CD14-positive monocyte (primary cell): Measurements from ENCODE around the gene WDR47. TPM values are rescaled to one million over a fixed set of nuclear protein-coding genes. Genes with fewer than 3 reads are reported as not detected.

Experiments
- DNase-seq, 3 donors: peaks; one replicate each; pipeline ENCODE4 v3.0.0-alpha.2; 2011 to 2022
- H2AFZ ChIP-seq: 2 replicates; pipeline ENCODE4 v1.6.0; 2012; ENCODE audit warnings: mild to moderate bottlenecking, low read depth, low read length, inconsistent platforms; ENCODE audit not compliant: insufficient read depth, poor library complexity, severe bottlenecking
- H3K27ac ChIP-seq, 2 donors: 1 replicate in 1 of 2; 2 replicates in 1 of 2; pipeline ENCODE4 v1.5.1; 2012 to 2013; ENCODE audit warnings: low read length in 2 of 2, control low read depth in 1 of 2, inconsistent platforms in 1 of 2, low read depth in 1 of 2, mild to moderate bottlenecking in 1 of 2
- H3K27me3 ChIP-seq, 2 donors: one replicate each; pipeline versions ENCODE4 v1.6.0 to v1.6.1; 2011 to 2013; ENCODE audit warnings: low read length in 2 of 2; ENCODE audit not compliant: control insufficient read depth in 2 of 2, insufficient read depth in 2 of 2
- H3K36me3 ChIP-seq, 2 donors: replicated peaks in 1 of 2; 1 replicate in 1 of 2; 2 replicates in 1 of 2; pipeline versions ENCODE4 v1.5.1 to v1.6.1; 2012 to 2013; ENCODE audit warnings: low read length in 2 of 2, control low read depth in 1 of 2, inconsistent platforms in 1 of 2, mild to moderate bottlenecking in 1 of 2; ENCODE audit not compliant: insufficient read depth in 2 of 2, control insufficient read depth in 1 of 2
- H3K4me1 ChIP-seq, 2 donors: 1 replicate in 1 of 2; 2 replicates in 1 of 2; pipeline versions ENCODE4 v1.5.1 to v1.6.1; 2012 to 2013; ENCODE audit warnings: low read length in 2 of 2, control low read depth in 1 of 2, inconsistent platforms in 1 of 2, mild to moderate bottlenecking in 1 of 2, moderate library complexity in 1 of 2; ENCODE audit not compliant: insufficient read depth in 2 of 2, control insufficient read depth in 1 of 2
- H3K4me2 ChIP-seq: replicated peaks from 2 replicates; pipeline ENCODE3; 2012; ENCODE audit warnings: low read length, moderate library complexity, mild to moderate bottlenecking; ENCODE audit not compliant: poor library complexity, severe bottlenecking; ENCODE audit errors: extremely low read depth
- H3K4me3 ChIP-seq, 3 experiments: fragments of 200-600 bp in 1 of 3; sonication (generic) in 1 of 3; replicated peaks in 1 of 3; 1 replicate in 2 of 3; 2 replicates in 1 of 3; pipeline ENCODE4 v1.5.1; 2011 to 2013; ENCODE audit warnings: low read length in 3 of 3, mild to moderate bottlenecking in 3 of 3, control low read depth in 2 of 3, low read depth in 2 of 3, inconsistent platforms in 1 of 3, moderate library complexity in 1 of 3
- H3K79me2 ChIP-seq: 2 replicates; pipeline ENCODE4 v1.6.0; 2012; ENCODE audit warnings: mild to moderate bottlenecking, control low read depth, inconsistent platforms, low read length, moderate library complexity; ENCODE audit not compliant: insufficient read depth
- H3K9ac ChIP-seq: 2 replicates; pipeline ENCODE4 v1.6.0; 2017; ENCODE audit warnings: low read length, mild to moderate bottlenecking; ENCODE audit not compliant: insufficient read depth, poor library complexity, severe bottlenecking
- H3K9me3 ChIP-seq, 2 donors: replicated peaks in 1 of 2; 1 replicate in 1 of 2; 2 replicates in 1 of 2; pipeline versions ENCODE4 v1.5.1 to v1.6.1; 2012 to 2013; ENCODE audit warnings: low read length in 2 of 2, control low read depth in 1 of 2; ENCODE audit not compliant: control insufficient read depth in 1 of 2, insufficient read depth in 1 of 2
- H4K20me1 ChIP-seq: 2 replicates; pipeline ENCODE4 v1.6.0; 2012; ENCODE audit warnings: mild to moderate bottlenecking, low read length, control low read depth, moderate library complexity; ENCODE audit not compliant: insufficient read depth
- H3K27ac Mint-ChIP-seq, 7 donors: one replicate each; pipeline ENCODE4 v1.8.0; 2020; ENCODE audit warnings: mild to moderate bottlenecking in 7 of 7, mixed read lengths in 7 of 7, moderate library complexity in 6 of 7, inconsistent platforms in 2 of 7
- H3K27me3 Mint-ChIP-seq, 3 donors: one replicate each; pipeline ENCODE4 v1.8.0; 2021 to 2022; ENCODE audit warnings: low read depth in 3 of 3, mild to moderate bottlenecking in 3 of 3, mixed read lengths in 3 of 3, moderate library complexity in 3 of 3, inconsistent platforms in 1 of 3
- H3K36me3 Mint-ChIP-seq, 2 donors: one replicate each; pipeline ENCODE4 v1.8.0; 2020; ENCODE audit warnings: mixed read lengths in 2 of 2, inconsistent platforms in 1 of 2, mild to moderate bottlenecking in 1 of 2
- H3K4me1 Mint-ChIP-seq: one replicate; pipeline ENCODE4 v1.8.0; 2020; ENCODE audit warnings: mild to moderate bottlenecking, mixed read lengths
- H3K4me3 Mint-ChIP-seq, 2 donors: one replicate each; pipeline ENCODE4 v1.8.0; 2020; ENCODE audit warnings: mild to moderate bottlenecking in 2 of 2, mixed read lengths in 2 of 2, moderate library complexity in 1 of 2
- H3K9me3 Mint-ChIP-seq, 7 donors: one replicate each; pipeline ENCODE4 v1.8.0; 2020 to 2022; ENCODE audit warnings: mixed read lengths in 7 of 7, mild to moderate bottlenecking in 6 of 7, moderate library complexity in 6 of 7, inconsistent platforms in 2 of 7
- CTCF ChIP-seq: fragments of 200-600 bp; IDR thresholded peaks from one replicate; pipeline ENCODE4 v1.8.0; 2022; ENCODE audit warnings: antibody characterized with exemption, mild to moderate bottlenecking
- WGBS: methylation state at CpG from one replicate; pipeline ENCODE4 v1.1.5; 2013; ENCODE audit warnings: missing lambda C conversion rate; ENCODE audit not compliant: insufficient coverage; 5-methylcytosine and 5-hydroxymethylcytosine counted together
- intact Hi-C, 2 donors: fragments of 100-400 bp; cut with micrococcal nuclease; formaldehyde crosslinking; loops; one replicate each; pipeline versions ENCODE4 v1.15.0 to v1.15.1; 2023
- polyA plus RNA-seq, 3 donors: library from polyadenylated mRNA; depleted of rRNA in 1 of 3; unstranded in 2 of 3; stranded (reverse) in 1 of 3; fragments of 300-500 nt in 2 of 3; fragments of >200 nt in 1 of 3; fragmentation: Illumina TruSeq in 2 of 3; gene quantifications; 1 replicate in 2 of 3; 2 replicates in 1 of 3; pipeline ENCODE4 v1.2.3, GENCODE V29; 2012 to 2021

Gene WDR47
- polyA plus RNA-seq, 3 donors = 5.2 to 7.6 (median 6.0) TPM

DNA sequence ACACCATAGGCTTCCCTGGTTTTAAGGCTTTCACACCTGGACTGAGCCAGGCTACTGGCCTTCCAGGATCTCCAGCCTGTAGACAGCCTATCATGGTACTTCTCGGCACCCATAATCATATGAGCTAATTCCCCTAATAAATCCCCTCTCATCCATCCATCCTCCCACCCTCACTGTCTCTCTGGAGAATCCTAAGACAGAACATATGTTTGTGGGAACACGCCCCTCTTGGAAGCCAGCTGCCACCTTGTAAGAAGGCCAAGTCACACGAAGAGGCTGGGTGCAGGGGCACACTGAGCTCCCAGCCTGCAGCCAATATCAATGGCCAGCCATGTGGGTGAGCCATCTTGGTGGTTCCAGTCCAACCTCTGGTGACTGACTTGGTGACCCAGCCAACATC lies 86.0 kb downstream of the WDR47 start:
- peaks cover 45 to 47% of the 10 kb centered on the region in 2 donors for H3K36me3 Mint-ChIP-seq

DNA sequence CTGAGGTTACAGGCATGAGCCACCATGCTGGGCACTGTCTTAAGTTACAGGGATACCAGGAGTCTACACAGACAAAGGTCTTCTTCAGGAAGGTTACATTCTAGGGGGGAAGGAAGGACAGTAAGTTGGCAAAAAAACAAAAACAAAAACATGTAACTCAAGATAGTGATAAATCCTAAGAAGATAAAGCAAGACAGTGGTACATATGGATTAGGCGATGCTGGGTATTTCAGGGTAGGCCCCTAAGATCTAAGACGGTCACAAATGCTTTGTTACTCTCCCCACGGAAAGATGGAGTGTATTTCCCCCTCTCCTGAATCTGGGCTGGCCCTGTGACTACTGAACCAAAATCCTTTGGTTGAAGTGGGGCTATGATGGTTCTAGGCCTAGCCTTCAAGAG lies 86.8 kb downstream of the WDR47 start:
- no peaks in the 10 kb centered on the region for H3K27me3 Mint-ChIP-seq
- no peak for TF ChIP-seq CTCF
- Histone ChIP-seq H3K4me1 (no peaks in the 10 kb centered on the region), H3K27ac (no peak overlapping the region), H3K4me2 (no peak overlapping the region), H3K36me3 (peaks cover 12 to 51% of the 10 kb centered on the region in 2 donors), H3K9me3 (no peaks in the 10 kb centered on the region), H2AFZ (no peak overlapping the region), H4K20me1 (peaks cover 67% of the 10 kb centered on the region), H3K27me3 (no peaks in the 10 kb centered on the region), H3K4me3 (no peak overlapping the region), H3K79me2 (peaks cover 93% of the 10 kb centered on the region), H3K9ac (no peak overlapping the region)
- no peaks in the 10 kb centered on the region for H3K9me3 Mint-ChIP-seq
- peaks cover 10% of the 10 kb centered on the region for H3K4me1 Mint-ChIP-seq
- intact Hi-C loops = no loop called here
- H3K36me3 Mint-ChIP-seq = peaks cover 41% of the 10 kb centered on the region in 2 donors
- H3K27ac Mint-ChIP-seq = peak overlapping the region in 1 of 7 donors; percentile 54
- no CpG with 5 or more reads among the region's 3 CpGs for WGBS
- DNase-seq = no peak
- H3K4me3 Mint-ChIP-seq = no peak overlapping the region

More for the DNA sequence above, 86.0 kb downstream of the WDR47 start:
- H3K79me2 ChIP-seq = peaks cover 95% of the 10 kb centered on the region
- no peaks in the 10 kb centered on the region for H3K27me3 ChIP-seq
- Mint-ChIP-seq H3K4me1 (peaks cover 13% of the 10 kb centered on the region), H3K27me3 (no peaks in the 10 kb centered on the region), H3K4me3 (no peak overlapping the region), H3K27ac (peak overlapping the region in 2 of 7 donors; percentile 2 to 39), H3K9me3 (no peaks in the 10 kb centered on the region)
- H2AFZ ChIP-seq = no peak overlapping the region
- H3K9me3 ChIP-seq = no peaks in the 10 kb centered on the region
- H3K4me1 ChIP-seq = no peaks in the 10 kb centered on the region
- WGBS = 97% methylated on average over 3 of the region's 3 CpGs
- no peak for TF ChIP-seq CTCF
- peaks cover 14 to 52% of the 10 kb centered on the region in 2 donors for H3K36me3 ChIP-seq
- H3K9ac ChIP-seq = no peak overlapping the region
- no peak for DNase-seq
- H4K20me1 ChIP-seq = peaks cover 64% of the 10 kb centered on the region
- no peak overlapping the region for H3K27ac ChIP-seq
- H3K4me3 ChIP-seq = no peak overlapping the region
- intact Hi-C loops = no loop called here
- H3K4me2 ChIP-seq = no peak overlapping the region
